ENCODE measurements around the gene PTPN1.

Gene PTPN1

DNA sequence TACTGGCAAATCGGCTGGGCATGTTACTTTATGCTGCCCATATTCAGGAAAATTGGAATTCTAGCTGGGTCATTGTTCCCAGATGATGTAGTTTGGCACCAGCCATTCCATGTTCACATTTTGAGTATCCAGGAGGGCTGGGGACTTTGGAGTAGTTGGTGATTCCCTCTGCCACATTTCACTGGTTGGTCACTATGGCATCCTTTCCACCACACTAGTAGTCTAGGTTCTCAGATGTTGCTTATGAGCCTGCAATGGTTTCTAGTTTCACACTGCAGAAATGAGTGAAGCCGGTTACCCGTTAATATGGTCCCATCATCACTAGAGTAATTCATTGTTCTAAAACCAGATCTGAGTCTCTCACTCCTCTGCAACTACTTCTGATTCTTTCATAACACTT, 4.6 kb downstream of the PTPN1 start:
- no peak for DNase-seq

DNA sequence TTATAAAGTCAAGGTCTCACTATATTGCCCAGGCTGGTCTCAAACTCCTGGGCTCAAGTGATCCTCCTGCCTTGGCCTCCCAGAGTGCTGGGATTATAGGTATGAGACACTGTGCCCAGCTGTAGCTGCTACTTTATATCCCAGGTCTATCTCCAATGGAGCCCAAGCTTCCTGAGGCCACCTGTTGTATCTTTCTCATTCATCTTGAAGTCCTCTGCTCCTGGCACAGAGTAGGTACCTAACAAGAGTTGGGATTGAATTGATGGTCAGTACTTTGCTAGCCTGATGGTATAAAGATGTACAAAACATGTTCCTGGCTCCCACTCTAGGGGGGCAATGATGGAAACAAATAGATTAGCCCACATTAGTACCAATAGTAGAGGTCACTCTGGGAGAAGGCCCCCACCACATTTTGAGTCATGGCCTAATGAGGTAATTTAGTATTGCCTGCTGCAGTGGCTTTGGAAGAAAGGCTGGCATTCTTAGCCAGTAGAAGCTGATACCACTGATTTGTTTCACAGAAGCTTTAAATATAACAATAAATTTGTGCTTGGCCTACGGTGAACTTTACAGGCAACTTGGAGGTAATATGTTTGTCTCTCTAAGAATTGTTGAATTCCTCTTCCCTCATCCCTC, 5.4 kb downstream of the PTPN1 start:
- DNase-seq = no peak

DNA sequence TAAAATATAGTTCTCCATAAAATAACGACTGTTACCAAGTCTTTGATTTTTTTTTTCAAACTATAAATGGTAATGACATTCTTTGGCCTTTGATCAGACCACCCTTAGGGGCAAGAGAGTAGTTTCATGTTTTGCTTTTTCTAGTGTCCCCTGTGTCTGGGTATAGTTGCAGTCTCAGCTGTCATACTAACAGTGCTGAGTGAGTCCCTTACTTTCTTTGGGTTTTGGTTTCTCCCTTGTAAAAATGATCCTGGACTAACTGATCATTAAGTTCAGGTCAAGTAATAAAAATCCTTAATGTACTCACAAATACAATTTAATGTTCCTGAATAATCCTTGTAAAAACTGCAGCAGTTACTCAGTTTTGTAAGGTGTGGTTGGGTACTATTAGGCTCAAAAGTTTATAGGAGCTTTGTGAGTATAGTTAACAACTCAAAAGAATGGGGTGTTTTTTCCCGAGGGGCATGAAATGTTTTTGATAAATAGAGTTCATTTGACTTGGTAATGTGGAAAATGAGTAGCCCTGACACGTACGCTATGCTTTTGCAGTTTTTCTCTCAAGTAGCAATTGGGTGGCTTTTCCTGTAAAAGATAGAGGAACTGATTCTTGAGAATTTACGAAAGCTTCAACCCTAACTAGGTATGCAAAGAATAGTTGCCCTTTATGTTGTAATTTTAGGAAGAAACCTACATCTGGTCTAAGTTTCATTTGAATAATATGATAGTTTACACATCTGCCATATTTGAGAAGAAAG, 6.2 kb downstream of the PTPN1 start:
- no peak for DNase-seq

- no peak for DNase-seq
Measured at GRCh38 chr20:50516935-50517816, 7.0 kb downstream of the PTPN1 start.

DNA sequence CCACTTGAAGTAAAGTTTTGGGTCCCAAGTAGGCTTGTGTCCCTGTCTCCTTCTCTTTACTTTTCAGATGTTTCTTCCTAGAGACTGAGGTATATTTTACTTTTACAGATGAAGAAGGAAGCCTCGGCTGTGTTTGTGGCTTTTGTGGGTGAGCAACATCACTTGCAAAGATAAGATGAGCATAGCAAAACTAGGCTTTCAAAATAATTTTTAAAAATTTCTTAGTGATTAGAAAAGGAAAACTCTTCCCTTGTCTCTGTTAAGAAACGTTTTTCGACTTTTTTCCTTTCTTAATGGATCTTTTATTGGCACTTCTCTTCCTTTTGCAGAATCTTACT, 7.6 kb downstream of the PTPN1 start:
- DNase-seq = no peak

- no peak for DNase-seq
Measured at GRCh38 chr20:50518270-50518721, 8.1 kb downstream of the PTPN1 start.

- DNase-seq = no peak
Measured at GRCh38 chr20:50519036-50519762, 9.0 kb downstream of the PTPN1 start.

DNA sequence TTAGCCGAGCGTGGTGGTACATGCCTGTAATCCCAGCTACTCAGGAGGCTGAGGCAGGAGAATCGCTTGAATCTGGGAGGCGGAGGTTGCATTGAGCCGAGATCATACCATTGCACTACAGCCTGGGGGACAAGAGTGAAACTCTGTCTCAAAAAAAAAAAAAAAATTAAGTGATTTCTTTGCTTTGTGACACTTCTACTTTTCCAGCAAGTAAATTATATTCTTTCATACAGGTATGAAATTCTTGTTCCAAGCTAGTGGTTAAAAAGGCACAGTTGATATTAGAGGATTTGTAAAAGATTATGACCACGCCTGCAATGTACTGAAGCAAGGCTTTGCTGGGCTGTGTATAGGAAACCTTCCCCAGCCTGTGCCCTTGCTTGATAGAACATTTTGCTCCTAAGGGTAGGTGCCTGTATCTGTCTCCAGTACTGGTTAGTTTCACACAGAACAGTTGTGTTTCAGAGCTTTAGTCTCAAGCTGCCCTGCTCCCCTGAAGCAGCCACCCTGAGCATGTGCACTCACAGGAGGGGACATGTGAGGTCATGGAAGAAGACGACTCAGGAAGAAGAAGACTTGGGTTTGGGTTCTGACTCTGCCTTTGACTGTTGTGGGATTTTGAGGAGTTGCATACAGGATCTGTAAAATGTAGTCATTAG, 10.2 kb downstream of the PTPN1 start:
- DNase-seq = no peak

- no peak for DNase-seq
Measured at GRCh38 chr20:50521221-50522052, 11.3 kb downstream of the PTPN1 start.

- no peak for DNase-seq
Measured at GRCh38 chr20:50522053-50522674, 12.0 kb downstream of the PTPN1 start.

DNA sequence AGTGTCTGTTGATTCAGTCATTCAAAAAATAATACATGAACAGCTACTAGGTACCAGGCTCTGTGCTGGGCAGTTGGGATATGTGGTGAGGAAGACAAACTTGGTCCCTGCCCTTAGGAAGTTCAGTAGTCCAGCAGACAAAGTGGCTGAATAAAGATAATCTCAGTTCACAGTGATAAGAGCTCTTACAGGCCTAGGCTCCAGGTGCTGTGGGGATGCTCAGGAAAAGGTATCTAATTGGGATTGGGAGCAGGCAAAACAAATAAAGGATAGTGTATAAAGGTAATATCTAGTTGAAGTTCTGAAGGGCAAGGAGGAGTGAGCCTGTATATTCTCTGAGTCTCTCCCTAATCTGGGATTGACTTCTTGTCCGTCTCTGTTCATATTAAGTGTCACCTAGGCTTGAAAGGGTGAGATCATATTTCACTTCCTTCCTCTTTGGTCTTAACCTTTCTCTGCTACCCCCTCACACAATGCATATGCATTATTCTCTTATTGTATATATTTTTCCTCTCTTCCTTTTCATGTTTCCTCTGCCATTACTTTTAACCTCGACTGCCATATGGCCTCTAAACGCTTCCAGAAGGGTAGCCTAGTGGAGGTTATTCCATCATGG, 13.5 kb downstream of the PTPN1 start:
- no peak for DNase-seq

GRCh38 chr20:50525681-50526080, 15.5 kb downstream of the PTPN1 start:
- DNase-seq = no peak

- DNase-seq = no peak
Measured at GRCh38 chr20:50526403-50526989, 16.3 kb downstream of the PTPN1 start.

- no peak for DNase-seq
Measured at GRCh38 chr20:50527068-50527605, 17.0 kb downstream of the PTPN1 start.

GRCh38 chr20:50528129-50528528, 17.9 kb downstream of the PTPN1 start:
- DNase-seq = no peak

GRCh38 chr20:50528804-50529351, 18.7 kb downstream of the PTPN1 start:
- no peak for DNase-seq

GRCh38 chr20:50532221-50532620, 22.0 kb downstream of the PTPN1 start:
- no peak for DNase-seq

DNA sequence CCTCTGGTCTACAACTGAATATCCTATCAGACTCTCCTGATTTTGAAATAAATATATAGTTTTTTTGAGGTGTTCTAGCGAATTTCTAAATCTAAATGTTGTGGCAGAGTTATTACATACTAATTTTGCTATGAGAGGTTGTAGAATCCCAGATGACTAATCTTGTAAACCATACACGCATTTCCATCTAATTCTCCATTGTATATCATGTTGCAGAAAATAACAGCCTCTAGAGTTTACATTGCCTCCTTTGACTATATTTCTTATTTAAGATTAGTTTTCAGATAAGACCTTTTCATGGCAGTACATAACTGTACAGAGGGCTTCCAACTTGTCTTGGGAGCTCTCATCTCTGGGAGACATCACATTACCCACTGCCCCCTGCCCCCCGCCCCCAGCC, 22.9 kb downstream of the PTPN1 start:
- no peak for DNase-seq

- no peak for DNase-seq
Measured at GRCh38 chr20:50533464-50533863, 23.3 kb downstream of the PTPN1 start.

DNA sequence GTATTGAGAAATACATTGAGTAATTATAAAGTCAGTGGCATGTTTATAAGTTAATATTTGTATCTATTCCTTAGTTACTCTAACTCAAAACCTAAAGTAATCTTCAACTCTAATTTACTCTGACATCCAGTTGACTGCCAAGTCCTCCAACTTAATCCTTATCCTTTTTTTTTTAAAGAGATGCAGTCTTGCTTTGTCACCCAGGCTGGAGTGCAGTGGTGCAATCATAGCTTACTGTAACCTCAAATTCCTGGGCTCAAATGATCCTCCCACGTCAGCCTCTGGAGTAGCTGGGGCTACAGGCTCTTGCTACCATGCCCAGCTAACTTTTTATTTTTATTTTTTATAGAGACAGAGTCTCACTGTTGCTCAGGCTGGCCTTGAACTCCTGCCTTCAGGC, 24.4 kb downstream of the PTPN1 start:
- no peak for DNase-seq
